Neural progenitor cell (in vitro differentiated cells): ENCODE measurements around the gene PHF12. TPM values are rescaled to one million over a fixed set of nuclear protein-coding genes. Genes with fewer than 3 reads are reported as not detected.

Source experiments
- DNase-seq: peaks from one replicate; pipeline ENCODE4 v3.0.0-alpha.2; 2016; ENCODE audit warnings: low spot score
- H2AFZ ChIP-seq: fragments of 200-600 bp; sonication (generic); replicated peaks from 2 replicates; pipeline ENCODE4 v1.6.1; 2016; ENCODE audit warnings: antibody characterized with exemption
- H3F3A ChIP-seq: fragments of 200-600 bp; sonication (generic); 2 replicates; pipeline ENCODE4 v1.6.1; 2016; ENCODE audit warnings: antibody characterized with exemption, low read depth
- H3K27ac ChIP-seq: fragments of 200-600 bp; sonication (generic); 2 replicates; pipeline ENCODE4 v1.5.1; 2016; ENCODE audit warnings: mild to moderate bottlenecking
- H3K27me3 ChIP-seq: fragments of 200-600 bp; sonication (generic); 2 replicates; pipeline ENCODE4 v1.6.1; 2016; ENCODE audit warnings: mild to moderate bottlenecking, moderate library complexity
- H3K36me3 ChIP-seq: fragments of 200-600 bp; sonication (generic); 2 replicates; pipeline ENCODE4 v1.5.1; 2016
- H3K4me1 ChIP-seq: fragments of 200-600 bp; sonication (generic); 2 replicates; pipeline ENCODE4 v1.6.1; 2016; ENCODE audit warnings: mixed run types
- H3K4me2 ChIP-seq: fragments of 200-600 bp; sonication (generic); 2 replicates; pipeline ENCODE4 v1.6.1; 2016
- H3K4me3 ChIP-seq: fragments of 200-600 bp; sonication (generic); 2 replicates; pipeline ENCODE4 v1.5.1; 2016
- H3K79me2 ChIP-seq: fragments of 200-600 bp; sonication (generic); 2 replicates; pipeline ENCODE4 v1.6.1; 2016; ENCODE audit warnings: low read depth
- H3K9ac ChIP-seq: fragments of 200-600 bp; sonication (generic); 2 replicates; pipeline ENCODE4 v1.6.1; 2016
- H3K9me3 ChIP-seq: fragments of 200-600 bp; sonication (generic); 2 replicates; pipeline ENCODE4 v1.5.1; 2016; ENCODE audit warnings: low read depth
- H4K20me1 ChIP-seq: fragments of 200-600 bp; sonication (generic); 2 replicates; pipeline ENCODE4 v1.6.1; 2016; ENCODE audit warnings: low read depth
- H3K27ac Mint-ChIP-seq: 3 replicates; pipeline ENCODE4 v1.8.0; 2021; ENCODE audit warnings: mixed read lengths
- H3K27me3 Mint-ChIP-seq: 2 replicates; pipeline ENCODE4 v1.8.0; 2022; ENCODE audit warnings: low read depth, mild to moderate bottlenecking, inconsistent platforms, moderate library complexity, mixed read lengths; ENCODE audit not compliant: insufficient read depth
- H3K36me3 Mint-ChIP-seq: 3 replicates; pipeline ENCODE4 v1.8.0; 2021; ENCODE audit warnings: mixed read lengths
- H3K4me1 Mint-ChIP-seq: 3 replicates; pipeline ENCODE4 v1.8.0; 2021; ENCODE audit warnings: mixed read lengths
- H3K4me3 Mint-ChIP-seq: 3 replicates; pipeline ENCODE4 v1.8.0; 2021; ENCODE audit warnings: mild to moderate bottlenecking, moderate library complexity, mixed read lengths
- H3K9me3 Mint-ChIP-seq: 3 replicates; pipeline ENCODE4 v1.8.0; 2020; ENCODE audit warnings: mixed read lengths
- EZH2 ChIP-seq: fragments of 200-600 bp; sonication (generic); IDR thresholded peaks from 2 replicates; pipeline ENCODE4 v1.6.1; 2017; ENCODE audit warnings: antibody characterized with exemption, mild to moderate bottlenecking, moderate library complexity
- EZH2phosphoT487 ChIP-seq: fragments of 200-600 bp; sonication (generic); IDR thresholded peaks from 2 replicates; pipeline ENCODE4 v1.6.1; 2017; ENCODE audit warnings: antibody characterized with exemption
- total RNA-seq: library from RNA; depleted of rRNA; stranded (reverse); fragments of >200 nt; gene quantifications from 2 replicates; pipeline ENCODE4 v1.2.3, GENCODE V29; 2015; ENCODE audit warnings: low replicate concordance
- TF ChIP-seq, protein P1 (sequence below): fragments of 200-600 bp; sonication (generic); IDR thresholded peaks from 2 replicates; pipeline ENCODE4 v1.5.1; 2017; ENCODE audit warnings: antibody characterized with exemption, mild to moderate bottlenecking

Gene PHF12
- total RNA-seq, 1 donor from 2014 or later: 49.1 TPM

DNA sequence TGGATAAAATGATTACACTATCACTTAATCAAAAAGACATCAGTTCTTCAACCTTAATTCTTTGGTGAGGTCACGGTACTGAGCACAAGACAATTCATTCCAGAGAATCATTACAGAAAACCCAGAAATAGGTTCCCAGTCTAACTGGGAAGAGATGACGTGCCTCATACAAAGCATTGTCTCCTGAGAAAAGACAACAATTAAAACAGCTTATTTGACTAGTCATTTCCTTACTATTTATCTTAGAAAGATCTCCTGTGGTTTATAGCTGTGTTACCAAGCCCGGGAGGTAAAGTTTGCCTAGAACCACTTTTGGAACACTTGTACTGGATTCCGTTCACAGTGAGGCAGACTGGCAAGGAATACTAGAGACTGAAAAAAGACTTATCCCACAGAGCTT, 5.1 kb downstream of the PHF12 start:
- Histone ChIP-seq H3K9me3 (no peaks in the 10 kb centered on the region), H3K9ac (no peak overlapping the region), H3K4me1 (peaks cover 28% of the 10 kb centered on the region), H3K27ac (peak overlapping the region; percentile 3), H2AFZ (no peak overlapping the region), H3K27me3 (no peaks in the 10 kb centered on the region), H3K4me2 (peak overlapping the region; percentile 88), H4K20me1 (peaks cover 74% of the 10 kb centered on the region), H3K4me3 (no peak overlapping the region), H3K79me2 (peaks cover 100% of the 10 kb centered on the region), H3K36me3 (no peaks in the 10 kb centered on the region), H3F3A (peaks cover 80% of the 10 kb centered on the region)
- Mint-ChIP-seq H3K36me3 (peaks cover 17% of the 10 kb centered on the region), H3K9me3 (no peaks in the 10 kb centered on the region), H3K4me3 (no peak overlapping the region), H3K27ac (no peak overlapping the region), H3K4me1 (peaks cover 36% of the 10 kb centered on the region), H3K27me3 (no peaks in the 10 kb centered on the region)
- no peak for TF ChIP-seq EZH2phosphoT487
- DNase-seq: no peak

DNA sequence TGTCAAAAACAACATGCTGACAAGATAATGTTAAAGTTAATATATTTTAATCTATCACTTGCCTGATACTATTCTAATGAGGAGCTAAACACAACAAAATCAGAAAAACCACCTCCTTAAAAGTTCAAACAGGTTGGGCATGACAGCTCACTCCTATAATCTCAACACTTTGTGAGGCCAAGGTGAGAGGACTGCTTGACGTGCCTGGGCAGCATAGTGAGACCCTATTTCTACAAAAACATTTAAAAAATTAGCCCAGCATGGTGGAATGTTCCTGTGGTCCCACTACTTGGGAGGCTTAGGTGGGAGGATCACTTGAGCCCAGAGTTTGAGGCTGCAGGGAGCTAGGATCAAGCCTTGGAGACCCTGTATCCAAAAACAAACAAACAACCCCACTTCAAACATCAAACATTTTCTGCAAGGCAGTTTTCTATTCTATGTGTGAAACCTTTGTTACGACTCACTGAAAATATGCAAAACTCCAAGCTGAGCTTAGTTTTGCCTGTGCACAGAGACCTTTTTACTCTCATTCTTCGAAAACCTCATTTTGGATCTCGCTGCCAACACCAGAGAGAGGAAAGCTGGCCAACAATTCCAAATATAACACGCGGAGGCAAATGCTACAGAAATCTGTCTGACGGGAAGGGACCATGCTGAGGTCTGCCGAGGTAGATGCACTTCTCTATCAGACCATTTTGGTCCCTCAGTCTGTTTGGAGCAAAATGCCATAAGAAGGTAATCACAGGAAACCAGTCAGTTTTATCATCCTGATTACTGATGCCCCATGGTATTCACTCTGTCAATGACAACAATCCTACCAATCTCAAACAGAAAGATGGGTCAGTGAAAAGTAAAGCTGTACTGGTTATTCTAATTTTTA, 6.2 kb downstream of the PHF12 start:
- Histone ChIP-seq H3K79me2 (peaks cover 100% of the 10 kb centered on the region), H3K36me3 (no peaks in the 10 kb centered on the region), H3K4me3 (no peak overlapping the region), H4K20me1 (peaks cover 85% of the 10 kb centered on the region), H3F3A (peaks cover 80% of the 10 kb centered on the region), H3K4me1 (peaks cover 40% of the 10 kb centered on the region), H3K27me3 (no peaks in the 10 kb centered on the region), H3K9me3 (no peaks in the 10 kb centered on the region), H3K27ac (peak overlapping the region; percentile 38), H2AFZ (no peak overlapping the region), H3K4me2 (no peak overlapping the region), H3K9ac (no peak overlapping the region)
- Mint-ChIP-seq H3K9me3 (no peaks in the 10 kb centered on the region), H3K4me1 (peaks cover 47% of the 10 kb centered on the region), H3K36me3 (peaks cover 17% of the 10 kb centered on the region), H3K27ac (no peak overlapping the region), H3K27me3 (no peaks in the 10 kb centered on the region), H3K4me3 (no peak overlapping the region)
- DNase-seq: no peak
- TF ChIP-seq, protein P1, sequence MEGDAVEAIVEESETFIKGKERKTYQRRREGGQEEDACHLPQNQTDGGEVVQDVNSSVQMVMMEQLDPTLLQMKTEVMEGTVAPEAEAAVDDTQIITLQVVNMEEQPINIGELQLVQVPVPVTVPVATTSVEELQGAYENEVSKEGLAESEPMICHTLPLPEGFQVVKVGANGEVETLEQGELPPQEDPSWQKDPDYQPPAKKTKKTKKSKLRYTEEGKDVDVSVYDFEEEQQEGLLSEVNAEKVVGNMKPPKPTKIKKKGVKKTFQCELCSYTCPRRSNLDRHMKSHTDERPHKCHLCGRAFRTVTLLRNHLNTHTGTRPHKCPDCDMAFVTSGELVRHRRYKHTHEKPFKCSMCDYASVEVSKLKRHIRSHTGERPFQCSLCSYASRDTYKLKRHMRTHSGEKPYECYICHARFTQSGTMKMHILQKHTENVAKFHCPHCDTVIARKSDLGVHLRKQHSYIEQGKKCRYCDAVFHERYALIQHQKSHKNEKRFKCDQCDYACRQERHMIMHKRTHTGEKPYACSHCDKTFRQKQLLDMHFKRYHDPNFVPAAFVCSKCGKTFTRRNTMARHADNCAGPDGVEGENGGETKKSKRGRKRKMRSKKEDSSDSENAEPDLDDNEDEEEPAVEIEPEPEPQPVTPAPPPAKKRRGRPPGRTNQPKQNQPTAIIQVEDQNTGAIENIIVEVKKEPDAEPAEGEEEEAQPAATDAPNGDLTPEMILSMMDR: no peak
- TF ChIP-seq EZH2phosphoT487 (no peak), EZH2 (no peak)

DNA sequence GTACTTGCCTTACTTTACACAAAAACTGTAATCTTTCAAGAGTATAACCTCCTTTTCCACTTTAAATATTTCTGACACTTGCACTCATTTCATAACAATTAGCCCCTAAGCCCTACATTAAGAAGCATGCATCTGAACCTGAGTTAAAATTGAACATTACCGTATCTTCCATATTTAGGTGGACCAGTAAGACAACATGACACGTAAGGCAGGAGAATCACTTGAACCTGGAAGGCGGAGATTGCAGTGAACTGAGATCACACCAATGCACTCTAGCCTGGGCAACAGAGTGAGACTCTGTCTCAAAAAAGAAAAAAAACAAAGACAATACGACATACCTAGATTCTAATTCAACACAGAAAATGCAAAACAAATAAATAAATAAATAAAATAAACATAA, 7.0 kb downstream of the PHF12 start:
- Histone ChIP-seq H4K20me1 (peaks cover 93% of the 10 kb centered on the region), H3K36me3 (no peaks in the 10 kb centered on the region)

More for the DNA sequence above, 7.0 kb downstream of the PHF12 start:
- Histone ChIP-seq H3K4me2 (no peak overlapping the region), H3K27me3 (no peaks in the 10 kb centered on the region), H3K4me1 (peaks cover 47% of the 10 kb centered on the region), H3K27ac (no peak overlapping the region), H2AFZ (no peak overlapping the region), H3F3A (peaks cover 81% of the 10 kb centered on the region), H3K9me3 (no peaks in the 10 kb centered on the region), H3K4me3 (no peak overlapping the region), H3K79me2 (peaks cover 100% of the 10 kb centered on the region), H3K9ac (no peak overlapping the region)
- TF ChIP-seq EZH2phosphoT487 (no peak), EZH2 (no peak)
- TF ChIP-seq, protein P1: no peak
- Mint-ChIP-seq H3K9me3 (no peaks in the 10 kb centered on the region), H3K27ac (no peak overlapping the region), H3K36me3 (peaks cover 17% of the 10 kb centered on the region), H3K4me3 (no peak overlapping the region), H3K27me3 (no peaks in the 10 kb centered on the region), H3K4me1 (peaks cover 55% of the 10 kb centered on the region)
- no peak for DNase-seq
